HG03354 (cell line): ENCODE data around the gene TREML1.
"Not testable (repeated sequence)": the region's sequence is repeated elsewhere in the genome, so short reads cannot be mapped to it uniquely, and the experiment has no call there.

Source experiments
- ATAC-seq: cut with Tn5 transposase; IDR thresholded peaks from one replicate; pipeline ENCODE4 v1.9.1; 2021; ENCODE audit warnings: mild to moderate bottlenecking; ENCODE audit not compliant: unreplicated experiment, poor library complexity, severe bottlenecking

The TREML1 gene

GRCh38 chr6:41153992-41154625, at the start of gene TREML1:
TSS of gene TREML1 (minus strand) at chr6:41154347. CDS start at chr6:41154288, 59 bp downstream.
- ATAC-seq = no peak

GRCh38 chr6:41201764-41202173, 47.6 kb upstream of the TREML1 start:
- ATAC-seq = no peak

GRCh38 chr6:41200901-41201763, 47.0 kb upstream of the TREML1 start, which contains the start of gene TREML2:
TSS of gene TREML2 (minus strand) at chr6:41201149. CDS start at chr6:41201008, 141 bp downstream.
- peak; percentile 50 for ATAC-seq

- peak; percentile 43 for ATAC-seq
These were observed 46.3 kb upstream of the TREML1 start for GRCh38 chr6:41200296-41200900.

GRCh38 chr6:41199552-41200246, 45.6 kb upstream of the TREML1 start:
- ATAC-seq = peak; percentile 45

- no peak for ATAC-seq
These were observed 43.1 kb upstream of the TREML1 start for GRCh38 chr6:41197234-41197633.

- ATAC-seq = no peak
These were observed 40.2 kb upstream of the TREML1 start for GRCh38 chr6:41194386-41194785.

- ATAC-seq = no peak
These were observed 39.7 kb upstream of the TREML1 start for GRCh38 chr6:41193884-41194283.

- ATAC-seq = no peak
These were observed 39.1 kb upstream of the TREML1 start for GRCh38 chr6:41193171-41193734.

- no peak for ATAC-seq
These were observed 37.4 kb upstream of the TREML1 start for GRCh38 chr6:41191569-41191968.

- ATAC-seq = no peak
These were observed 36.6 kb upstream of the TREML1 start for GRCh38 chr6:41190791-41191190.

- no peak for ATAC-seq
These were observed 35.8 kb upstream of the TREML1 start for GRCh38 chr6:41189967-41190366.

- ATAC-seq = not testable (repeated sequence)
These were observed 34.9 kb upstream of the TREML1 start for GRCh38 chr6:41189046-41189445.

GRCh38 chr6:41187924-41188886, 34.1 kb upstream of the TREML1 start:
- no peak for ATAC-seq

- ATAC-seq = no peak
These were observed 31.9 kb upstream of the TREML1 start for GRCh38 chr6:41186031-41186562.

- no peak for ATAC-seq
These were observed 30.6 kb upstream of the TREML1 start for GRCh38 chr6:41184761-41185160.

GRCh38 chr6:41182069-41183034, 28.2 kb upstream of the TREML1 start:
- peak; percentile 66 for ATAC-seq
